ENCODE data around the gene GPHN. TPM values are rescaled to one million over a fixed set of nuclear protein-coding genes. Genes with fewer than 3 reads are reported as not detected.

GPHN gene
- total RNA-seq, 1 donor from 2014 or later: 28.5 TPM

DNA sequence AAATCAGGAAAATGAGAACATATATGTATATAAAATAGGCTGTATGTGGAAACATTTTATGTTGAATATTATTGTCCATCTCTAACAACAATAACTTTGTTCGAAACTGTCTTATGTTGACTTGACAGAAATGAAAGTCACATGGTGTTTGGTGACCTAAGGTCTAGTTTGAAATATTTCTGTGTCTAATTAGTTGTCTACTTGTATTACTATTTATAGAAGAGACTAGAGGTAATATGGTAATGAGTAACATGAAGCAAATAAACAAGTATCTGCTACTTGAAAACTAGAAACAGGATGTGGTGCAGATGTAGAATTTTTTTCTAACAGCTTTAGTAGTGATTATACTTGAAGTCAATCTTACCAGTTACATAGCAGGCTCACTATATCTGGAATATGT lies 3.9 kb downstream of the GPHN start:
- no peak overlapping the region for H3K27ac ChIP-seq
- intact Hi-C loops (cut with DNase I): no loop called here
- no peaks in the 10 kb centered on the region for H3K9me3 ChIP-seq
- ATAC-seq: no peak
- no peaks in the 10 kb centered on the region for H3K27me3 ChIP-seq
- H3K4me3 ChIP-seq: no peak overlapping the region
- TF ChIP-seq, protein P1, sequence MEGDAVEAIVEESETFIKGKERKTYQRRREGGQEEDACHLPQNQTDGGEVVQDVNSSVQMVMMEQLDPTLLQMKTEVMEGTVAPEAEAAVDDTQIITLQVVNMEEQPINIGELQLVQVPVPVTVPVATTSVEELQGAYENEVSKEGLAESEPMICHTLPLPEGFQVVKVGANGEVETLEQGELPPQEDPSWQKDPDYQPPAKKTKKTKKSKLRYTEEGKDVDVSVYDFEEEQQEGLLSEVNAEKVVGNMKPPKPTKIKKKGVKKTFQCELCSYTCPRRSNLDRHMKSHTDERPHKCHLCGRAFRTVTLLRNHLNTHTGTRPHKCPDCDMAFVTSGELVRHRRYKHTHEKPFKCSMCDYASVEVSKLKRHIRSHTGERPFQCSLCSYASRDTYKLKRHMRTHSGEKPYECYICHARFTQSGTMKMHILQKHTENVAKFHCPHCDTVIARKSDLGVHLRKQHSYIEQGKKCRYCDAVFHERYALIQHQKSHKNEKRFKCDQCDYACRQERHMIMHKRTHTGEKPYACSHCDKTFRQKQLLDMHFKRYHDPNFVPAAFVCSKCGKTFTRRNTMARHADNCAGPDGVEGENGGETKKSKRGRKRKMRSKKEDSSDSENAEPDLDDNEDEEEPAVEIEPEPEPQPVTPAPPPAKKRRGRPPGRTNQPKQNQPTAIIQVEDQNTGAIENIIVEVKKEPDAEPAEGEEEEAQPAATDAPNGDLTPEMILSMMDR (IDR thresholded peaks at IDR 0.05): no peak
- H3K4me1 ChIP-seq: peaks cover 20% of the 10 kb centered on the region
- DNase-seq: no peak
- H3K36me3 ChIP-seq: no peaks in the 10 kb centered on the region

DNA sequence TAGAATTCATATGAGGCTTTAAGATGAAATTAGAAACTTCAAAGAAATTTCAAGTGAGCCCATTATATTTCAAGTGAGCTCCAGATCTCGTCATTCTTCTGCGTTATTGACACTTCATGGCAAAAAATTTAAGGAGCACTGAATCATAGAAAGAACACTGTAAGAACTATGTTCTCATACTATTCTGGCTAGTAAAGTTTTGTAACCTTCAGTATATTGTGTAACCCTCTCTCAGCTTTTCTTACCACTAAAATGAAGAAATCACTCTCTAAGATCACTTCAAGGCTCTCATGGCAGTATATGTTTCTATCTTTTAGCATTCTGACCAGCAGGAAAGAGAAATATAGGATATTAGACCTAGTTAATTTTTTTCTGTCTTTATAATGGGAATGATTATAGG lies 6.3 kb downstream of the GPHN start:
- DNase-seq (no peak), ATAC-seq (peak; percentile 78)
- Histone ChIP-seq H3K27me3 (no peaks in the 10 kb centered on the region), H3K9me3 (no peaks in the 10 kb centered on the region), H3K36me3 (no peaks in the 10 kb centered on the region), H3K4me1 (peaks cover 20% of the 10 kb centered on the region), H3K4me3 (no peak overlapping the region), H3K27ac (no peak overlapping the region)
- intact Hi-C loops (cut with DNase I): no loop called here
- TF ChIP-seq, protein P1 (IDR thresholded peaks at IDR 0.05): no peak

DNA sequence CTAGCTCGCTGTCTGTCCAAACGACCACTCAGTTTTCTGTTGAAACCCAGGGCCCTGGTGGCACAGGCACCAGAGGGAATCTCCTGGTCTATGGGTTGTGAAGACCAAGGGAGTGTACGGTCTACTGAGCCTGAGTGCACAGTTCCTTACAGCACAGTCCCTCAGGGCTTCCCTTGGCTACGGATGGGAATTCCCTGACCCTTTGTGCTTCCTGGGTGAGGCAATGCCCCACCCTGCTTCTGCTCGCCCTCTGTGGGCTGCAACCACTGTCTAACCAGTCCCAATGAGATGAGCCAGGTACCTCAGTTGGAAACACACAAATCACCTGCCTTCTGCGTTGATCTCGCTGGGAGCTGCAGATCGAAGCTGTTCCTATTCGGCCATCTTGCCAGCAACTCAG lies 22.6 kb downstream of the GPHN start:
- H3K27me3 ChIP-seq: no peaks in the 10 kb centered on the region
- H3K9me3 ChIP-seq: no peaks in the 10 kb centered on the region
- no peaks in the 10 kb centered on the region for H3K36me3 ChIP-seq
- H3K4me1 ChIP-seq: no peaks in the 10 kb centered on the region
- ATAC-seq (no peak), DNase-seq (no peak)
- no peak overlapping the region for H3K4me3 ChIP-seq
- intact Hi-C loops (cut with DNase I): no loop called here
- TF ChIP-seq, protein P1 (IDR thresholded peaks at IDR 0.05): no peak
- H3K27ac ChIP-seq: no peak overlapping the region

DNA sequence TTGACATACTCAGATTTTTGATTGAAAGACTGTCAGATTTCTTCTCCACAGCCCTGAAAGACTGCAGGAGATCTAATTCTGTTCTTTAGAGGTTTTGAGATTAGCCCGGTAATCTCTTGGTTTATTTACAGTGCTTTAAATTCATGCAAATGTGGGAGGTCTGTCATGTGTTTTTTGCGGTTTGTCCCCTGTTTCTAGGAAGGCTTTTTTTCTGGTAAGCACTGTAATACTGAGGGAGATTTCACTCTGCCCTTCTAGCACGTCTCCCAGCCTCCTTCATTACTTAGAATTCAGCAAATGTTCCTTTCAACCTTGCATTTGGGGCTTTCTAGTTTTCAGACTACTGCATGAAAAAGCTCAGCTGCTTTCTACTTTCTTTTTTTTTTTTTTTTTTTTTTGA lies 31.1 kb downstream of the GPHN start:
- DNase-seq: no peak
- H3K27ac ChIP-seq: no peak overlapping the region
- H3K27me3 ChIP-seq: no peaks in the 10 kb centered on the region
- peaks cover 8% of the 10 kb centered on the region for H3K4me1 ChIP-seq
- intact Hi-C loops (cut with DNase I): no loop called here
- no peak overlapping the region for H3K4me3 ChIP-seq
- no peaks in the 10 kb centered on the region for H3K36me3 ChIP-seq
- no peak for ATAC-seq
- H3K9me3 ChIP-seq: no peaks in the 10 kb centered on the region
- TF ChIP-seq, protein P1 (IDR thresholded peaks at IDR 0.05): no peak

DNA sequence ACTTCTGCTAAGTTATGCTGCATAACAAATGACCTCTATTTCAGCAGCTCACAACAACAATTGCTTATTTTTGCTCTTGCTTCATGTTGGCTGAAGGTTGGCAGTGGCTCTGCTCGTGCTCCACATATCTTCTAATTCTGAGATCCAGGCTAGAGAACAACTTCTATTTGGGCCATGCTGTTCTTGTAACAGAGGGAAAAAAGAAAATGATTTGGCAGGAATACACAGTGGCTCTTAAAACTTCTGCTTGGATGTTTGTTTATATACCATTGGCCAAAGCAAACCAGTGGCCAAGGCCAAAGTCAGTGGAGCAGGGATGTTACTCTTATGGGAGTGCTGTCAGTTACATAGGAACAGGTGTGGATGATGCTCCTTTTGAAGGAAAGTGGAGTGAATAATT lies 32.1 kb downstream of the GPHN start:
- Histone ChIP-seq H3K27me3 (no peaks in the 10 kb centered on the region), H3K4me3 (no peak overlapping the region), H3K36me3 (no peaks in the 10 kb centered on the region), H3K27ac (no peak overlapping the region), H3K4me1 (peaks cover 9% of the 10 kb centered on the region), H3K9me3 (no peaks in the 10 kb centered on the region)
- DNase-seq (no peak), ATAC-seq (no peak)
- intact Hi-C loops (cut with DNase I): no loop called here
- TF ChIP-seq, protein P1 (IDR thresholded peaks at IDR 0.05): no peak

DNA sequence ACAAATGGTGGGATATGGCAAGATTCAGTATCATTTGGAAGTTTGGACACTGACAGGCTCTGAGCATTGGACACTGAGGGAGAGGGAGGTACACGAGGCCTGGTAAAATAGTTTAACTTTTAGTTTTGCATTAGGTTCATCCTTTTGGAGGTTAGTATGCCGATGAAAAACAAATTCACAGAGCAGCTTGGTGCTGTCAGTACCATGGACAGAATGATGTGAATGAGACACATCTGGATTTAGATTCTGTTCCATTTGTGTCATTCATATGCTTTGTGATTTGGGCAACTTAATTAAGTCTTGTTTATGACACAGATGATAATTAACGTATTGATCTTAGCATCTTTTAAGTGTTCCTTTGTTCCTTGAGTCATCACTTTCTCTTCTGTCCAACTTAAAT lies 33.7 kb downstream of the GPHN start:
- no peak for DNase-seq

More for the DNA sequence above, 33.7 kb downstream of the GPHN start:
- H3K27ac ChIP-seq: no peak overlapping the region
- intact Hi-C loops (cut with DNase I): no loop called here
- no peaks in the 10 kb centered on the region for H3K27me3 ChIP-seq
- peaks cover 9% of the 10 kb centered on the region for H3K4me1 ChIP-seq
- no peaks in the 10 kb centered on the region for H3K36me3 ChIP-seq
- no peak for ATAC-seq
- no peaks in the 10 kb centered on the region for H3K9me3 ChIP-seq
- no peak overlapping the region for H3K4me3 ChIP-seq
- TF ChIP-seq, protein P1 (IDR thresholded peaks at IDR 0.05): no peak
